GM13976 (cell line): ENCODE data around the gene MORN3.
A peak's percentile ranks its signal among the peaks of the same experiment; 100 is the strongest.

Experiments used
- DNase-seq: peaks from one replicate; pipeline ENCODE4 v3.0.0; 2012; ENCODE audit warnings: low spot score
- CTCF ChIP-seq: IDR thresholded peaks from 2 replicates; pipeline ENCODE4 v1.5.1; 2012; ENCODE audit warnings: borderline replicate concordance, mild to moderate bottlenecking; ENCODE audit not compliant: insufficient read depth; ENCODE audit errors: extremely low read depth, missing control alignments, control extremely low read depth
- in situ Hi-C: fragments of 300-500 bp; cut with MboI; formaldehyde crosslinking; loops from one replicate; pipeline ENCODE4 v1.12.0; 2022; ENCODE audit warnings: low sequenced_read_pairs, mixed read lengths, inconsistent platforms; ENCODE audit not compliant: unreplicated experiment

The MORN3 gene

GRCh38 chr12:121614872-121615467 is 54.5 kb downstream of the MORN3 start:
- TF ChIP-seq CTCF = no peak
- in situ Hi-C loops = no loop called here
- DNase-seq = no peak

- TF ChIP-seq CTCF = no peak
- in situ Hi-C loops = no loop called here
- DNase-seq = peak; percentile 38
These were observed 56.0 kb downstream of the MORN3 start for GRCh38 chr12:121613462-121613861.

GRCh38 chr12:121611306-121611705 is 58.1 kb downstream of the MORN3 start:
- in situ Hi-C loops = no loop called here
- no peak for TF ChIP-seq CTCF
- peak; percentile 38 for DNase-seq

DNA sequence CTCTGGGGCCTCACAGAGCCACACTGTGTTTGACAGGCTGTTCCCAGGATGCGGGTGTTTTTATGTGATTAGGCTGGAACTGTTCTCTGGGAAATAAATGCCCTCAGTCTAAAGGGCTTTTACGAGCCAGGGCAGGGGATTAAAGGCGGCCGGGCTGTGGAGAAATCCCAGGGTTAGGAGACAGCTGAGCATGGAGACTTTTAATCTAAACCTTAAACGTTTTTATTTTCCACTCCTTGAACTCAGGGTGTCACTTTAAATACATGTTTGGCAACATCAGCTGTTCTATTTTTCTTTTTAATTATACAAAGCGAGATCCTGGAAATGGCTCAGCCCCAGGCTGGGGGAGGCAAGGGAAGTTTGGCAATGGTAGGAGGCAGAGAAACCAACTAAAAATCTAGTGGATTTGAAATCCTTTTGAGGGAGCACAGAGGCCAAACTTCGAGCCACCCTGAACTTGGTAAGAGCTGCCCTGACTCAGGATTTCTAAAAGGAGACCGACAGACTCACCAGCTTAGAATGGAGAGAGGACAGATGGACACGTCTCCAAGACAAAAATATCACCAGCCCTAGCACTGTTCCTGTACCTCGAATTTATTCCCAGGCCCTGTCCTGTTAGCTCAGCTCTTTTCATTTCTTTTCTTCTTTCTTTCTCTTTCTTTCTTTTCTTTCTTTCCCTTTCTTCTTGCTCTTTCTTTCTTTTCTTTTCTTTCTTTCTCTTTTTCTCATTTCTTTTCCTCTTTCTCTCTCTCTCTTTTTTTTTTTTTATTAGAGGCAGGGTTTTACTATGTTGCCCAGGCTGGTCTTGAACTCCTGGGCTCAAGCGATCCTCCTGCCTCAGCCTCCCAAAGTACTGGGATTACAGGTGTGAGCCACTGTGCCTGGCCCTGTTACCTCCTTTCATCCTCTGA is 59.0 kb downstream of the MORN3 start:
- peak; percentile 15 for DNase-seq
- no peak for TF ChIP-seq CTCF

GRCh38 chr12:121608301-121608700 is 61.2 kb downstream of the MORN3 start:
- in situ Hi-C loops = no loop called here
- no peak for DNase-seq
- no peak for TF ChIP-seq CTCF

More for the DNA sequence above, 59.0 kb downstream of the MORN3 start:
- in situ Hi-C loops = no loop called here

GRCh38 chr12:121603581-121603980 is 65.9 kb downstream of the MORN3 start:
- no peak for DNase-seq
- no peak for TF ChIP-seq CTCF
- in situ Hi-C loops = no loop called here
